Left lung (tissue), 10 donors: ENCODE results near the gene MX1. TPM values are rescaled to one million over a fixed set of nuclear protein-coding genes. Genes with fewer than 3 reads are reported as not detected.

Experiments used
- ATAC-seq: fragments of 200-7000 bp; cut with Tn5 transposase; one replicate; pipeline ENCODE4 v1.9.1; 2020; ENCODE audit warnings: moderate library complexity
- DNase-seq, 4 donors: peaks; one replicate each; pipeline ENCODE4 v3.0.0-alpha.2; 2013 to 2020
- H3K27ac ChIP-seq, 2 donors: fragments of 200-600 bp; sonication (generic) in 1 of 2; one replicate each; pipeline versions ENCODE4 v1.5.0 to v1.8.0; 2020 to 2021
- H3K27me3 ChIP-seq, 2 donors: fragments of 200-600 bp; sonication (generic) in 1 of 2; one replicate each; pipeline versions ENCODE4 v1.5.0 to v1.8.0; 2020 to 2021
- H3K36me3 ChIP-seq, 2 donors: fragments of 200-600 bp; sonication (generic) in 1 of 2; one replicate each; pipeline versions ENCODE4 v1.5.0 to v1.8.0; 2020 to 2021
- H3K4me1 ChIP-seq, 2 donors: fragments of 200-600 bp; one replicate each; pipeline ENCODE4 v1.8.0; 2021
- H3K4me3 ChIP-seq, 2 donors: fragments of 200-600 bp; sonication (generic) in 1 of 2; one replicate each; pipeline versions ENCODE4 v1.5.0 to v1.8.0; 2020 to 2021; ENCODE audit warnings: mild to moderate bottlenecking in 1 of 2
- H3K9me3 ChIP-seq, 2 donors: fragments of 200-600 bp; sonication (generic) in 1 of 2; one replicate each; pipeline versions ENCODE4 v1.5.0 to v1.8.0; 2020 to 2021
- intact Hi-C, 2 donors: fragments of 100-400 bp; cut with DNase I; formaldehyde crosslinking; loops; one replicate each; pipeline versions ENCODE4 v1.11.2 to v1.14.2; 2022
- polyA plus RNA-seq, 6 donors: library from polyadenylated mRNA; unstranded; fragments of 120-200 nt; gene quantifications; one replicate each; pipeline ENCODE4 v1.2.1, GENCODE V29; 2013; ENCODE audit not compliant: insufficient read length in 6 of 6
- total RNA-seq, 2 donors: library from RNA; stranded (reverse); fragmentation: NEBNext Ultra II Directional; extraction: Animal tissue kit (Norgen Biotek cat#: 25700); gene quantifications; one replicate each; pipeline ENCODE4 v1.2.1, GENCODE V29; 2021
- TF ChIP-seq, protein P1 (sequence below), 2 donors: fragments of 200-600 bp; sonication (generic) in 1 of 2; IDR thresholded peaks; one replicate each; pipeline versions ENCODE4 v1.5.0 to v1.8.0; 2021; ENCODE audit warnings: antibody characterized with exemption in 2 of 2
- donor health status: DM: no; HTN: yes; CAD: no.
- donor health status: DM: no; HTN: no; CAD: no.

MX1 gene
- total and polyA plus RNA-seq, 8 donors: 6.0 to 66.3 (median 9.2) TPM

DNA sequence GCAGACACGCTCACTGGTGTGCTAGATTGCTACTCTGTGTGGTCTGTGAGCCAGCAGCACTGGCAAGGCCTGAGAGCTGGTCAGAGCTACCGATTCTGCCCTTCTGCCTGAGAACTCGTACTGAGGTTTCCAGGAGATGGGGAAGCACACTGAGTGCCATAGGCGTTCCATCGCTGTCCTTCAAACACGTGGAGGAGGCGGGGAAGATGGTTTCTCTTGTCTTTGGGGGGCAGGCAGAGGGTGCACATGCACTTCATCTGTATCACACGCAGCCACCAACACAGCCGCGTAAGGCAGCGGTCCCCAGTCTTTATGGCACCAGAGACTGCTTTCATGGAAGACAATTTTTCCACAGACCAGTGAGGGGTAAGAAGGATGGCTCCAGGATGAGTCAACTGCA lies 23.8 kb upstream of the MX1 start:
- no peaks in the 10 kb centered on the region for H3K27me3 ChIP-seq
- TF ChIP-seq, protein P1, sequence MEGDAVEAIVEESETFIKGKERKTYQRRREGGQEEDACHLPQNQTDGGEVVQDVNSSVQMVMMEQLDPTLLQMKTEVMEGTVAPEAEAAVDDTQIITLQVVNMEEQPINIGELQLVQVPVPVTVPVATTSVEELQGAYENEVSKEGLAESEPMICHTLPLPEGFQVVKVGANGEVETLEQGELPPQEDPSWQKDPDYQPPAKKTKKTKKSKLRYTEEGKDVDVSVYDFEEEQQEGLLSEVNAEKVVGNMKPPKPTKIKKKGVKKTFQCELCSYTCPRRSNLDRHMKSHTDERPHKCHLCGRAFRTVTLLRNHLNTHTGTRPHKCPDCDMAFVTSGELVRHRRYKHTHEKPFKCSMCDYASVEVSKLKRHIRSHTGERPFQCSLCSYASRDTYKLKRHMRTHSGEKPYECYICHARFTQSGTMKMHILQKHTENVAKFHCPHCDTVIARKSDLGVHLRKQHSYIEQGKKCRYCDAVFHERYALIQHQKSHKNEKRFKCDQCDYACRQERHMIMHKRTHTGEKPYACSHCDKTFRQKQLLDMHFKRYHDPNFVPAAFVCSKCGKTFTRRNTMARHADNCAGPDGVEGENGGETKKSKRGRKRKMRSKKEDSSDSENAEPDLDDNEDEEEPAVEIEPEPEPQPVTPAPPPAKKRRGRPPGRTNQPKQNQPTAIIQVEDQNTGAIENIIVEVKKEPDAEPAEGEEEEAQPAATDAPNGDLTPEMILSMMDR (IDR thresholded peaks at IDR 0.05): no peak
- peaks cover 0 to 93% of the 10 kb centered on the region in 2 donors for H3K36me3 ChIP-seq
- H3K9me3 ChIP-seq: no peaks in the 10 kb centered on the region
- ATAC-seq (no peak), DNase-seq (no peak)
- peaks cover 0 to 18% of the 10 kb centered on the region in 2 donors for H3K4me1 ChIP-seq
- H3K4me3 ChIP-seq: no peak overlapping the region
- intact Hi-C loops: no loop called here
- no peak overlapping the region for H3K27ac ChIP-seq

DNA sequence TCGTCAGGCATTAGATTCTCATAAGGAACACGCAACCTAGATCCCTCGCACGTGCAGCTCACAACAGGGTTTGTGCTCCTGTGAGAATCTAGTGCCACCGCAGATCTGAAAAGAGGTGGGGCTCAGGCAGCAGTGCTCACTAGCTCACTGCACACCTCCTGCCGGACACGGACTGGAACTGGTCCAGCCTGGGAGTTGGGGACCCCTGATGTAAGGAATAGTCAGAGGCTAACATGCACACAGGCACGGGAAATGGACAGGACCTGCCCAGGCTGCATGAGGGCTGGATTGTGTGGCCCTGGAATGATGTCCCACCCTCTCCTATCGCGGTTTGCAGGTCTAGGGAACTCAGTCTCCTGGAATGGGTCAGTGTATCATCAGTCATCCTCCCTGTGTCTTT lies 23.2 kb upstream of the MX1 start:
- no peak overlapping the region for H3K4me3 ChIP-seq
- H3K27me3 ChIP-seq: no peaks in the 10 kb centered on the region
- peaks cover 0 to 13% of the 10 kb centered on the region in 2 donors for H3K4me1 ChIP-seq
- H3K9me3 ChIP-seq: no peaks in the 10 kb centered on the region
- ATAC-seq: no peak
- TF ChIP-seq, protein P1 (IDR thresholded peaks at IDR 0.05): no peak
- peaks cover 0 to 93% of the 10 kb centered on the region in 2 donors for H3K36me3 ChIP-seq
- DNase-seq: no peak
- intact Hi-C loops: no loop called here
- no peak overlapping the region for H3K27ac ChIP-seq

DNA sequence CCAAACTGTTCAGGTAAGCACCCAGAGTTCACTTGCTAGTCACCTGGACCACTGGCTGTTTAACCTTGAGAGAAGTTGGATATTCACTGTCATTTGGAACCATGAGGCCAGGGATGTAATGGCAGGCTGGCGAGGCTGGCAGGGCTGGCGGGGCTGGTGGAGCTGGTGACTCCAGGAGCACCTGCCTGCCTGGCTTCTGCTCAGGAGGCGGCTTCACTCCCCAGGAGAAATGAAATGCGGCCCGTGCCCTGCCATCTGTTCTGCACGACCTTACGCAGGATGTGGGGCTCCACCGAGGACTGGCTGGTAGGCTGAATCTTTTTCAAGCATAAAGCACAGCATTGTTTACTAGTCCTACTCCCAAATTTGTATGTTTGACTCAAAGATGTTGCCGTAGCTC lies 22.7 kb upstream of the MX1 start:
- TF ChIP-seq, protein P1 (IDR thresholded peaks at IDR 0.05): no peak
- ATAC-seq: no peak
- Histone ChIP-seq H3K9me3 (no peaks in the 10 kb centered on the region), H3K36me3 (peaks cover 0 to 93% of the 10 kb centered on the region in 2 donors), H3K4me3 (no peak overlapping the region), H3K27ac (no peak overlapping the region), H3K27me3 (no peaks in the 10 kb centered on the region), H3K4me1 (peaks cover 0 to 11% of the 10 kb centered on the region in 2 donors)
- intact Hi-C loops: no loop called here
- DNase-seq: no peak

DNA sequence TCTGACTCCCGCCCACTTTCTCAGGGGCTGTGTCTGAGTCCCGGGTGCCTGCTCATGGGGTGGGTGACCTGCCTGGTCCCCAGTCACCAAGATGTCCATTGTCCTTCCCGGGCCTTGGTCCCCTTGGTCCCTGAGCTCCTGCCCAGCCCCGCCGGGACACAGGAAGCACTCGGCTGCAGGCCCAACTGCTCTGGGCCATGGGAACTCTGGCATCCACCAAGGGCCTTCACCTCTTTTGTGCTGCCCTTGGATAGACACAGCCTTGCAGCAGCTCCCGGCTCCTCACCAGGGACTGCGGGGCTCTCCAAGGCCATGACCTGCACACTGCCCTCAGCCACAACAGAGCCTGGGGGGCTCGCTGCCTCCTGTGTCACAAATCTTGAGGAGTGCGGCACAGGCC lies 22.1 kb upstream of the MX1 start:
- no peaks in the 10 kb centered on the region for H3K9me3 ChIP-seq
- ATAC-seq (no peak), DNase-seq (no peak)
- intact Hi-C loops: no loop called here
- peaks cover 0 to 93% of the 10 kb centered on the region in 2 donors for H3K36me3 ChIP-seq
- H3K4me1 ChIP-seq: peaks cover 0 to 11% of the 10 kb centered on the region in 2 donors
- TF ChIP-seq, protein P1 (IDR thresholded peaks at IDR 0.05): no peak
- no peaks in the 10 kb centered on the region for H3K27me3 ChIP-seq
- H3K4me3 ChIP-seq: no peak overlapping the region
- no peak overlapping the region for H3K27ac ChIP-seq

DNA sequence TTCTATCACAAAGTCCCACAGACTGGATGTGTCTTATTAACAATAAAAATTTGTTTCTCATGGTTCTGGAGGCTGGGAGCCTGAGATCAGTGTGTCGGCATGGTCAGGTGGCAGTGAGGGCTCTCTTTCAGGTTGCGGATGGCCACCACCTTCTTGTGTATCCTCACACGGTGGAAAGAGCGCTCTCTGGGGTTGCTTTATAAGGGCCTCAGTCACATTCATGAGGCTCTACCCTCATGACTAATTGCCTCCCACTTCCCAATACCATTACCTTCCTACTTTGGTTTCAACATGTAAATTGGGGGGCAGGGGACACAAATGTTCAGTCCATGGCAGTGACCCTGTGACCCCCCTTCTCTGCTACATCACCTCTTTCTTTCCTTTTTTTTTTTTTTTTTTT lies 20.7 kb upstream of the MX1 start:
- Histone ChIP-seq H3K27ac (no peak overlapping the region), H3K36me3 (peaks cover 0 to 93% of the 10 kb centered on the region in 2 donors), H3K4me1 (peaks cover 0 to 11% of the 10 kb centered on the region in 2 donors), H3K9me3 (no peaks in the 10 kb centered on the region), H3K4me3 (no peak overlapping the region), H3K27me3 (no peaks in the 10 kb centered on the region)
- no peak for ATAC-seq
- TF ChIP-seq, protein P1 (IDR thresholded peaks at IDR 0.05): no peak
- intact Hi-C loops: no loop called here
- no peak for DNase-seq
